Posterior vena cava (tissue), 2 donors: ENCODE results near the gene STAT4. TPM values are rescaled to one million over a fixed set of nuclear protein-coding genes. Genes with fewer than 3 reads are reported as not detected.

ENCODE experiments used
- DNase-seq: peaks from one replicate; pipeline ENCODE4 v3.0.0-alpha.2; 2020; ENCODE audit warnings: low spot score
- intact Hi-C, 2 donors: fragments of 100-400 bp; cut with DNase I; formaldehyde crosslinking; loops; one replicate each; pipeline versions ENCODE4 v1.14.1 to v1.14.2; 2022 to 2023
- total RNA-seq, 2 donors: library from RNA; stranded (reverse); fragmentation: NEBNext Ultra II Directional; extraction: Animal tissue kit (Norgen Biotek cat#: 25700); gene quantifications; one replicate each; pipeline ENCODE4 v1.2.1, GENCODE V29; 2021
- donor health status: DM: yes; HTN: yes; CAD: no.
- donor health status: DM: yes; HTN: yes; CAD: no.

The STAT4 gene
- total RNA-seq, 2 donors from 2014 or later, result 2.2 to 2.5 TPM

GRCh38 chr2:190987116-190987515 lies 163.7 kb downstream of the STAT4 start:
- DNase-seq, result no peak

GRCh38 chr2:190986221-190986953 lies 164.4 kb downstream of the STAT4 start:
- no peak for DNase-seq
- intact Hi-C loops, result no loop called here

More at GRCh38 chr2:190987116-190987515, 163.7 kb downstream of the STAT4 start:
- intact Hi-C loops, result loop anchor here in 1 of 2 donors (1.0 kb wide), 1 partner anchor 22 kb away; no protein-coding TSS in a partner anchor

- intact Hi-C loops, result no loop called here
- DNase-seq, result no peak
Observed at GRCh38 chr2:190984595-190984994, 166.2 kb downstream of the STAT4 start.

DNA sequence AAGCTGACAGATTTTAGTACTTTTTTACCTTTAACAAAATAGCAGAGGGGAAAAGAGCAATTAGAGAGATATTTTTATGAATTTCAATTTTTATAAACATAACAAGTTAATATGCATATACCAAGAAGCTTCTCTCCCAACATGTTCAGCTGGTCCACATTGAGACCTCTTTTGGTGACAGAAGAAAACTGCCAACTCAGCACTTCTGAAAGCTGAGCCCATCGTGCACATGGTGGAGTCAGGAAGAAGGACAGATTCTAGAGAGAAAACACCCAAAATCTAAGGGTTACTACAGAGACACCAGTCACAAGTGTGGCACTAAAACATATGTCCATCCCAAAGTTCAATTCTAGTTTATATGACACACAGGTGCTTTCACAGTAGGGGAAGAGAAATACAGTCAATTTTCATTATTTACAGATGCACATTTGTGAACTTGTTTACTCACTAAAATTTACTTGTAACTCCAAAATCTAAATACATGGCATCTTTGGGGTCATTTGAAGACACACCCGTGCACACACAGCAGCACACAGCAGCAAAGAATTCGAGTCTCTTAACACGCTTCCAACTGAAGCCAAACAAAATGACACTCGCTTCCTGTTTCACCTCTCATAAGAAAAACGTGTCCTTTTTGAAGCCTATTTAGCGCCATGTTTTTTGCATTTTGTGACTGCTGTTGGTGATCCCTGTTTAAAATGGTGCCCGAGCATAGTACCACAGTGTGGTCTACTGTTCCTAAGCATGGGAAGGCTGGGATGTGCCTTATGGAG lies 168.3 kb downstream of the STAT4 start:
- DNase-seq, result no peak
- intact Hi-C loops, result no loop called here

DNA sequence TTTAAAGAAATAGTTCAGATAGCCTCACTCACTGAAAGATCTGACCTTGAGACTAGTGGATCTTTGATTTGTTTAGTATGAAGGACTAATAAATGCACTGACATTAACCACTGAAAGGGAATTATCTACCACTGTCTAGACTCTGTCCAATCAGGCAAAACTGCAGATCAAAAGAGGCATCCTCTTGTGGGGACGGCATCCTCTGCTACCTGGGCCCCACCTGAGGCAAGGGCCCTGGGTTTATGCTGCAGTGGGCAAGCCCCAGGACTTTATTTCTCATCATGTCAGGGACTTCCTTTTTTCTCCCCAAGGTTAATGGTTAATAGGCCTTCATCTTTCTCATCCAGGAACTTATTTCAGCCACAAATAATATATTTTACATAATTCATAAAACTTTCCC lies 169.1 kb downstream of the STAT4 start:
- intact Hi-C loops, result no loop called here
- DNase-seq, result no peak

GRCh38 chr2:190981333-190981732 lies 169.5 kb downstream of the STAT4 start:
- DNase-seq, result no peak
- intact Hi-C loops, result no loop called here

GRCh38 chr2:190980630-190981209 lies 170.1 kb downstream of the STAT4 start:
- intact Hi-C loops, result no loop called here
- DNase-seq, result no peak

DNA sequence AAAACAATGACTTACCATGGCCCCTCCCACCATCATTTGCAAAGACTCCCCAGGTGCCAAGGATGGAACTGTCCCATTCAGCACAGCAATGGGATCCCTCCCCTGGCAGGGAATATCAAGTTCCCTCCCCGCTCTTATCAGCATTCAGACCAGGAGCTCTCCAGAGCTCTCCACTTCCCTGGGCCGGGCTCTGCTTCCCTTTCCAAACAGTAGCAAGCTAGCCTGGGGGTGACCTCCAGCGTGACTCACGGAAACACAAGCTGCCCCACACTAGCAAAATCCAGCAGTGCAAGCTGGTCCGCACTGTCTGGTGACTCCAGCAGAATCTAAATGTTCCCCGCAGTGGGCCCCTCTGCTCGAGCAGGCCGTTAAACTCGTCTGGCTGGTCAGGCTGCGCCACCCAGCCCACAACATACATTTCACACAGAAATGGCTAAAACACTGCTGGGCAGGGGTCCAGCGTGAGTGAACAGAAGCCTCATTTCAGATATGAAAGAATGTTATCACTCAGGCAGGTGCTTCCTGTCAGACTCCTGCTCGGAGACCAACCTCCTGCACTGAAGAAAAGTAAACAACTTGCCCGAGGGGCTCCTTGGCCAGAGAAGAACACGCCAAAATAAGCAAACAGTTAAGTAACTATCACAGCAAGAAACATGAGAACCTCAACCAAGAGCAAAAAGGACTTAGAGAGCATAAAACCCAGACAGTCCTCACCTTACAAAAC lies 170.7 kb downstream of the STAT4 start:
- DNase-seq, result no peak
- intact Hi-C loops, result no loop called here

Other genes with a start within 250 kb of the STAT4 start
- gene STAT1, start 136.8 kb downstream of the STAT4 start, total RNA-seq, result 10 to 100 TPM; 57.9 to 88.4 TPM
- 10 to 100 TPM; 29.8 to 30.0 TPM for gene MYO1B, start 94.4 kb upstream of the STAT4 start, total RNA-seq